Measurements from ENCODE around the gene DLG1.
"Not testable (repeated sequence)": the region's sequence is repeated elsewhere in the genome, so short reads cannot be mapped to it uniquely, and the experiment has no call there.

Gene DLG1

GRCh38 chr3:197283045-197283444 is 15.4 kb downstream of the DLG1 start:
- ATAC-seq = no peak
- Mint-ChIP-seq H3K36me3 (peaks cover 93% of the 10 kb centered on the region), H3K4me3 (no peak overlapping the region)

GRCh38 chr3:197281849-197282248 is 16.6 kb downstream of the DLG1 start:
- ATAC-seq (peak; percentile 55), DNase-seq (ENCODE audit: low spot score in 2 of 2) (no peak)
- no peak overlapping the region for H3K27ac Mint-ChIP-seq
- peaks cover 92% of the 10 kb centered on the region for H3K36me3 Mint-ChIP-seq
- peaks cover 12% of the 10 kb centered on the region for H3K4me1 Mint-ChIP-seq
- no peaks in the 10 kb centered on the region for H3K9me3 Mint-ChIP-seq
- H3K4me3 Mint-ChIP-seq = no peak overlapping the region

More at GRCh38 chr3:197283045-197283444, 15.4 kb downstream of the DLG1 start:
- DNase-seq (ENCODE audit: low spot score in 2 of 2) = no peak
- Mint-ChIP-seq H3K4me1 (peaks cover 12% of the 10 kb centered on the region), H3K9me3 (no peaks in the 10 kb centered on the region), H3K27ac (no peak overlapping the region)

GRCh38 chr3:197280156-197280555 is 18.3 kb downstream of the DLG1 start:
- H3K36me3 Mint-ChIP-seq = peaks cover 83% of the 10 kb centered on the region
- peaks cover 16% of the 10 kb centered on the region for H3K4me1 Mint-ChIP-seq
- no peak for ATAC-seq
- no peaks in the 10 kb centered on the region for H3K9me3 Mint-ChIP-seq
- H3K27ac Mint-ChIP-seq = no peak overlapping the region
- DNase-seq (ENCODE audit: low spot score in 2 of 2) = no peak
- H3K4me3 Mint-ChIP-seq = no peak overlapping the region

GRCh38 chr3:197278933-197279332 is 19.5 kb downstream of the DLG1 start:
- Mint-ChIP-seq H3K4me1 (peaks cover 24% of the 10 kb centered on the region), H3K4me3 (no peak overlapping the region), H3K36me3 (peaks cover 78% of the 10 kb centered on the region), H3K27ac (no peak overlapping the region), H3K9me3 (no peaks in the 10 kb centered on the region)
- no peak for ATAC-seq
- no peak for DNase-seq (ENCODE audit: low spot score in 2 of 2)

- DNase-seq (ENCODE audit: low spot score in 2 of 2); H3K27ac Mint-ChIP-seq; ATAC-seq; H3K9me3 Mint-ChIP-seq; H3K4me3 Mint-ChIP-seq: not testable (repeated sequence)
- peaks cover 37% of the 10 kb centered on the region for H3K4me1 Mint-ChIP-seq
- H3K36me3 Mint-ChIP-seq = peaks cover 64% of the 10 kb centered on the region
Observed at GRCh38 chr3:197276808-197277207, 21.6 kb downstream of the DLG1 start.

- H3K27ac Mint-ChIP-seq = peak overlapping the region; percentile 6
- no peak overlapping the region for H3K4me3 Mint-ChIP-seq
- ATAC-seq (no peak), DNase-seq (ENCODE audit: low spot score in 2 of 2) (no peak)
- H3K4me1 Mint-ChIP-seq = peaks cover 63% of the 10 kb centered on the region
- peaks cover 21% of the 10 kb centered on the region for H3K36me3 Mint-ChIP-seq
- no peaks in the 10 kb centered on the region for H3K9me3 Mint-ChIP-seq
Observed at GRCh38 chr3:197270558-197271317, 27.7 kb downstream of the DLG1 start.

GRCh38 chr3:197269024-197269423 is 29.4 kb downstream of the DLG1 start:
- Mint-ChIP-seq H3K4me1 (peaks cover 55% of the 10 kb centered on the region), H3K36me3 (peaks cover 15% of the 10 kb centered on the region)

GRCh38 chr3:197268294-197268693 is 30.1 kb downstream of the DLG1 start:
- ATAC-seq (no peak), DNase-seq (ENCODE audit: low spot score in 2 of 2) (no peak)
- H3K36me3 Mint-ChIP-seq = peaks cover 12% of the 10 kb centered on the region
- no peak overlapping the region for H3K4me3 Mint-ChIP-seq
- H3K27ac Mint-ChIP-seq = no peak overlapping the region
- peaks cover 52% of the 10 kb centered on the region for H3K4me1 Mint-ChIP-seq
- no peaks in the 10 kb centered on the region for H3K9me3 Mint-ChIP-seq

More at GRCh38 chr3:197269024-197269423, 29.4 kb downstream of the DLG1 start:
- Mint-ChIP-seq H3K27ac (no peak overlapping the region), H3K9me3 (no peaks in the 10 kb centered on the region), H3K4me3 (no peak overlapping the region)
- DNase-seq (ENCODE audit: low spot score in 2 of 2) (no peak), ATAC-seq (no peak)

- ATAC-seq = no peak
Observed at GRCh38 chr3:197266331-197266730, 32.1 kb downstream of the DLG1 start.

GRCh38 chr3:197262709-197263108 is 35.7 kb downstream of the DLG1 start:
- DNase-seq (ENCODE audit: low spot score in 2 of 2) = no peak
- Mint-ChIP-seq H3K9me3 (no peaks in the 10 kb centered on the region), H3K27ac (no peak overlapping the region), H3K4me1 (peaks cover 20% of the 10 kb centered on the region), H3K36me3 (peaks cover 7% of the 10 kb centered on the region), H3K4me3 (no peak overlapping the region)
- ATAC-seq = no peak

More at GRCh38 chr3:197266331-197266730, 32.1 kb downstream of the DLG1 start:
- no peak overlapping the region for H3K4me3 Mint-ChIP-seq
- H3K27ac Mint-ChIP-seq = no peak overlapping the region
- H3K4me1 Mint-ChIP-seq = peaks cover 36% of the 10 kb centered on the region
- H3K36me3 Mint-ChIP-seq = peaks cover 15% of the 10 kb centered on the region
- no peak for DNase-seq (ENCODE audit: low spot score in 2 of 2)
- H3K9me3 Mint-ChIP-seq = no peaks in the 10 kb centered on the region

GRCh38 chr3:197261164-197261509 is 37.3 kb downstream of the DLG1 start:
- no peaks in the 10 kb centered on the region for H3K9me3 Mint-ChIP-seq
- ATAC-seq (no peak), DNase-seq (ENCODE audit: low spot score in 2 of 2) (no peak)
- peaks cover 7% of the 10 kb centered on the region for H3K36me3 Mint-ChIP-seq
- H3K4me3 Mint-ChIP-seq = no peak overlapping the region
- H3K4me1 Mint-ChIP-seq = peaks cover 9% of the 10 kb centered on the region
- H3K27ac Mint-ChIP-seq = no peak overlapping the region

- ATAC-seq = no peak
- Mint-ChIP-seq H3K36me3 (peaks cover 7% of the 10 kb centered on the region), H3K27ac (no peak overlapping the region), H3K4me1 (peaks cover 8% of the 10 kb centered on the region), H3K4me3 (no peak overlapping the region), H3K9me3 (no peaks in the 10 kb centered on the region)
- no peak for DNase-seq (ENCODE audit: low spot score in 2 of 2)
Observed at GRCh38 chr3:197260491-197261163, 37.8 kb downstream of the DLG1 start.

- Mint-ChIP-seq H3K36me3 (peaks cover 7% of the 10 kb centered on the region), H3K27ac (no peak overlapping the region), H3K4me1 (peaks cover 17% of the 10 kb centered on the region), H3K4me3 (no peak overlapping the region), H3K9me3 (no peaks in the 10 kb centered on the region)
- no peak for ATAC-seq
- no peak for DNase-seq (ENCODE audit: low spot score in 2 of 2)
Observed at GRCh38 chr3:197259096-197259495, 39.3 kb downstream of the DLG1 start.

- Mint-ChIP-seq H3K9me3 (no peaks in the 10 kb centered on the region), H3K4me1 (peaks cover 25% of the 10 kb centered on the region)
Observed at GRCh38 chr3:197258168-197258755, 40.1 kb downstream of the DLG1 start.

GRCh38 chr3:197257711-197258110 is 40.7 kb downstream of the DLG1 start:
- Mint-ChIP-seq H3K9me3 (no peaks in the 10 kb centered on the region), H3K4me3 (no peak overlapping the region), H3K27ac (no peak overlapping the region), H3K4me1 (peaks cover 31% of the 10 kb centered on the region), H3K36me3 (no peaks in the 10 kb centered on the region)
- ATAC-seq (no peak), DNase-seq (ENCODE audit: low spot score in 2 of 2) (no peak)

More at GRCh38 chr3:197258168-197258755, 40.1 kb downstream of the DLG1 start:
- H3K36me3 Mint-ChIP-seq = peaks cover 3% of the 10 kb centered on the region
- H3K27ac Mint-ChIP-seq = no peak overlapping the region
- H3K4me3 Mint-ChIP-seq = no peak overlapping the region
- ATAC-seq = peak; percentile 48
- no peak for DNase-seq (ENCODE audit: low spot score in 2 of 2)
